ENCODE measurements around the gene PSENEN. TPM values are rescaled to one million over a fixed set of nuclear protein-coding genes. Genes with fewer than 3 reads are reported as not detected.
A peak's percentile ranks its signal among the peaks of the same experiment; 100 is the strongest.

PSENEN gene, protein sequence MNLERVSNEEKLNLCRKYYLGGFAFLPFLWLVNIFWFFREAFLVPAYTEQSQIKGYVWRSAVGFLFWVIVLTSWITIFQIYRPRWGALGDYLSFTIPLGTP
- total RNA-seq (2022): 65.0 and 86.9 TPM in 2 replicates
- Bru-seq, nascent RNA: percentile 73 among the genes with signal in this experiment
- BruChase-seq, experiment 1, labeled RNA remaining after a 6-hour chase: percentile 91 among the genes with signal in this experiment
- percentile 78 among the genes with signal in this experiment for BruChase-seq, experiment 2, labeled RNA remaining after a 2-hour chase
- long read RNA-seq, transcript PSENEN-201 (4 exons, 603 nt): minor isoform, 9 of 91 reads
- long read RNA-seq, transcript PSENEN-202 (4 exons, 1,661 nt): major isoform, 82 of 91 reads
- long read RNA-seq, partial matches to known transcripts: 0 of 91 reads
- long read RNA-seq, other reads (novel, unspliced or antisense): 0 of 91 reads

GRCh38 chr19:35745328-35746086 is at the start of gene PSENEN, which contains the start of gene U2AF1L4:
Gene PSENEN (plus strand): TSS chr19:35745651. CDS start chr19:35745931, 280 bp downstream.
Gene U2AF1L4 (minus strand): TSS chr19:35745418. CDS start chr19:35745391, 27 bp downstream.
- DNase-seq (ENCODE audit: unreplicated experiment): peak; percentile 100
- no peak for TF ChIP-seq CTCF (IDR thresholded peaks at IDR 0.05; ENCODE audit: unreplicated experiment)
- POLR2A ChIA-PET: interaction anchor here (0.6 to 3.1 kb wide), 15 partner anchors 8 to 469 kb away, joined by 3 to 12 read pairs (median 3); partner anchors contain the start of genes ALKBH6, COX6B1, NFKBID and POLR2I
- Mint-ChIP-seq H3K9me3 (ENCODE audit: unreplicated experiment) (no peaks in the 10 kb centered on the region), H3K4me3 (ENCODE audit: unreplicated experiment) (peak within 1 kb of the TSS; percentile 99), H3K27ac (ENCODE audit: low read depth, unreplicated experiment) (peak within 1 kb of the TSS; percentile 100), H3K4me1 (ENCODE audit: insufficient read depth, unreplicated experiment) (peaks cover 32% of the 10 kb centered on the region), H3K36me3 (ENCODE audit: insufficient read depth, unreplicated experiment) (peaks cover 31% of the 10 kb centered on the region), H3K27me3 (ENCODE audit: insufficient read depth, unreplicated experiment) (no peaks in the 10 kb centered on the region)
- intact Hi-C loops (cut with micrococcal nuclease): loop anchor here (1.0 kb wide), 1 partner anchor 28 kb away; no protein-coding TSS in a partner anchor
- CTCF ChIA-PET: interaction anchor here (1.1 kb wide), 1 partner anchor 27 kb away, joined by 7 read pairs; no protein-coding TSS in a partner anchor
- BruUV-seq (replicated peaks): TSS peak; percentile 61

DNA sequence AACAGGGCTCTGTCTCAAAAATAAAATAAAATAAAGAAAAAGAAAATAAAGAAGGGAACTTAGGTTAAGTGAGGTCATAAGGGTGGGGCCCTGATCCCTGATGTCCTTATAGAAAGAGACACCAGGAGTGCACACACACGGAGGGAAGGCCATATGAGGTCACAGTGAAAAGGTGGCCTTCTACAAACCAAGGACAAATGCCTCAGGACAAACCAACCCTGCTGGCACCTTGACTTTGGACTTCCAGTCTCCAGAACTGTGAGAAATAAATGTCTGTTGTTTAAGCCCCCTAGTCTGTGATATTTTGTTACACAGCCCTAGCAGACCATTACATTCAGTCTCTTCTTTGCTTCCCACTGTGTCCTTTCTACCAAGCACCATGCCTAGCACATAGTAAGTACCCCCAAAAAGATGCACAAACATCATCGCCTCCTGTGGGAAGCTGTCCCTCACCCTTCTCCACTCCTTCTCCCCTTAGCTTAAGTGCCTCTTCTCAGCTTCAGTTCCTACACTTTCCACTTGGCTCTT is 49.5 kb upstream of the PSENEN start:
- DNase-seq (ENCODE audit: unreplicated experiment): no peak
- no peaks in the 10 kb centered on the region for H3K9me3 Mint-ChIP-seq (ENCODE audit: unreplicated experiment)
- CTCF ChIA-PET: interaction anchor here (0.6 to 2.1 kb wide), 7 partner anchors 9 to 468 kb away, joined by 3 to 4 read pairs (median 3); partner anchors contain the start of gene FAM187B
- no peak overlapping the region for H3K27ac Mint-ChIP-seq (ENCODE audit: low read depth, unreplicated experiment)
- no peak for TF ChIP-seq CTCF (IDR thresholded peaks at IDR 0.05; ENCODE audit: unreplicated experiment)
- intact Hi-C loops (cut with micrococcal nuclease): no loop called here
- no peaks in the 10 kb centered on the region for H3K27me3 Mint-ChIP-seq (ENCODE audit: insufficient read depth, unreplicated experiment)
- no peaks in the 10 kb centered on the region for H3K36me3 Mint-ChIP-seq (ENCODE audit: insufficient read depth, unreplicated experiment)
- no peak overlapping the region for H3K4me3 Mint-ChIP-seq (ENCODE audit: unreplicated experiment)
- no TSS peak for BruUV-seq (replicated peaks)
- H3K4me1 Mint-ChIP-seq (ENCODE audit: insufficient read depth, unreplicated experiment): no peaks in the 10 kb centered on the region
- POLR2A ChIA-PET: no interaction called here

DNA sequence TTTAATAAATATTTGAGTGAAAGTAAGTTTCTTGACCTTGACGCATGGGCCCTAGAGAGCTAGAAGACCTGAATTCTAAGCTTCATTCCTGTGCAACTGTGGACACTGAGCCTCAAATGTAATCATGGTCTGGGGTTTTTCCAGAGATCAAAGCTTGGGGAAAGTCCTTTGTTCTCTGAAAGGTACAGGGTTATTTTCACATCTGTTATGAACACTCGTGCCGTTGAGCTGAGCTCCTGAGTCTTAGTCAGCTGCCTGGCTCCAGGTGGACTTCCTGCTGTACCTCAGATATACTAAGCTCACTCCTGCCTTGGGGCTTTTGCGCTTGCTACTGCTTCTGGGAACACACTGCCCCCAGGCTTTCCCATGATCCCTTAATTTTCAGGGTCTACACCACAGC is 48.6 kb upstream of the PSENEN start:
- intact Hi-C loops (cut with micrococcal nuclease): no loop called here
- no peaks in the 10 kb centered on the region for H3K27me3 Mint-ChIP-seq (ENCODE audit: insufficient read depth, unreplicated experiment)
- H3K9me3 Mint-ChIP-seq (ENCODE audit: unreplicated experiment): no peaks in the 10 kb centered on the region
- POLR2A ChIA-PET: no interaction called here
- no peak for TF ChIP-seq CTCF (IDR thresholded peaks at IDR 0.05; ENCODE audit: unreplicated experiment)
- H3K36me3 Mint-ChIP-seq (ENCODE audit: insufficient read depth, unreplicated experiment): no peaks in the 10 kb centered on the region
- no peak for DNase-seq (ENCODE audit: unreplicated experiment)
- H3K4me1 Mint-ChIP-seq (ENCODE audit: insufficient read depth, unreplicated experiment): no peaks in the 10 kb centered on the region
- H3K4me3 Mint-ChIP-seq (ENCODE audit: unreplicated experiment): no peak overlapping the region
- CTCF ChIA-PET: interaction anchor here (0.6 to 2.1 kb wide), 5 partner anchors 8 to 468 kb away, joined by 3 to 4 read pairs (median 3); partner anchors contain the start of gene FAM187B
- no TSS peak for BruUV-seq (replicated peaks)
- no peak overlapping the region for H3K27ac Mint-ChIP-seq (ENCODE audit: low read depth, unreplicated experiment)
